Retina (tissue), 1 donor: Measurements from ENCODE around the gene NEK9.
"Not testable (repeated sequence)": the region's sequence is repeated elsewhere in the genome, so short reads cannot be mapped to it uniquely, and the experiment has no call there.

Source experiments
- DNase-seq: peaks from one replicate; pipeline ENCODE4 v3.0.0-alpha.2; 2016

Gene NEK9

DNA sequence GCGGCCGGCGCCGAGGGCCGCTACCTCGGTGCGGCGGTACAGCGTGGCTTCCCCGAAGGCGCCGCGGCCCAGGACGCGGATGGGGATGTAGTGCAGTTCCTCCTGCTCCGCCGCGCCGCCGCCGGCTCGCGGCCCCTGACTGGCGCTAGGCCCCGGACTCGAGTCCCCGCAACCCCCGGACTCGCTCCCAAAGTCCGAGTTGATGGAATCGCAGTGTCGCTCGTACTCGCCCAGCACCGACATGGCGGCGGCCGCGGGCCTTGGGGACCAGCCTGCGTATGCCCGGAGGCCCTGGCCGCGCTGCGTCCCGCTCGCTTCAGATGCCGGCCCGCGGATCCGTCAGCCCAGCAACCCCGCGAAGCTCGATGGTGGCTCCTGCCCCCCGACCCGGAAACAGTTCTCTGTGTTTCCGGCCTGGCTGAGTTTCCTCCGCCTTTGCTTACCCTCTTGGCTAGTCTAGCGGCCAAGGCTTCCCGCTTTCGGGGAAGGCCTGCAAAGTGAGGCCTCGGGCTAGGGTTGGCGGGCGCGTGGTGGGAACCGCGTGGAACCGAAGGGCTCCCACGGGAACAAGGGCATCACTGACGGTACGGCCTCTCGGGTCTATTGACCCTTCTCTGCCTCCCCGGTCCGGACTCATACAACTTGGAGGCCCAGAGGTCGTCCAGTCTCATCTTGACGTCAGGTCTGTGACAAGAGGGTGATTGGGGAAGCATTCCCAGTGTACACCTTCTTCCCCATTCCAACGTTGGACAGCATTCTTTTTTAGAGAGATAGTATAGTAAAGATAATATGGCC, at the start of gene NEK9:
Gene NEK9, minus strand, starts transcription at position 370 of the 795 bp plus-strand sequence. Its CDS starts 127 bp downstream, at position 243.
- peak; percentile 99 for DNase-seq

- peak; percentile 97 for DNase-seq
Measured at GRCh38 chr14:75176142-75176820, 49.4 kb upstream of the NEK9 start, which contains the start of gene TMED10. Gene TMED10, minus strand, starts transcription at chr14:75176612. Its CDS starts 33 bp downstream, at chr14:75176579.

DNA sequence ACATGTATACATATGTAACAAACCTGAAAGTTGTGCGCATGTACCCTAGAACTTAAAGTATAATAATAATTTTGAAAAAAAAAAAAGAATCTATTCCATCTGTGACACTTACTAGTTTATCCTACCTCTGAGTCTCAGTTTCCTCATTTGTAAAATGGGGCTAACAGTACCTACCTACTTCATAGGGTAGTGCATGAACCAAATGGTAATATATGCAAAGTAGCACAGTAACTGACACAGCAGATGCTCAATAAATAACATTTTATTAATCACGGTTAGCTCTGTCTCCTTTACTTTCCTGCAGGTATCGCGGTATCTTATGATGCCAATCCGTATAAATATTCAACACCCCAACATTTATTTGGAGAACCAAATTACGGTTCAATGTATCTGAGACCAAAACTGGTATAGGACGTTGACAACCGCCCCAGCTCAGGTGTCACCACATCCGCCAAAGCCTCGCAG, 48.9 kb upstream of the NEK9 start:
- no peak for DNase-seq

- no peak for DNase-seq
Measured at GRCh38 chr14:75174066-75174465, 47.2 kb upstream of the NEK9 start.

DNA sequence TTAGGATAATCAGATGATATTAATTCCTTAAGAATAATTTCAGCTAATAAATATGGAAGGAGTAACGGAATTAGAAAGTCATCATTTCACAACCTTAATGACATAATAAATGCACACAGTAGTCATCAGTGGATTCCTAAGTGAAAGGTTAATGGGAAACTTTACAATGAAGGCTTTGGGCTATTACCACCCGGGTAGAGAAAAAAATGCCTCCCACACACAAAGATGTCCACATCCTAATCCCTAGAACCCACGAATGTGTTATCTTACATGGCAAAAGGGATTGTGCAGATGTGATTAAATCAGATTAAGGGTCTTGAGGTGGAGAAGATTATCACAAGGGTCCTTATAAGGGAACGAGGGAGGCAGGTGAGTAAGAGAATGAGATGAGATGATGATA, 43.9 kb upstream of the NEK9 start:
- DNase-seq, result no peak

GRCh38 chr14:75168586-75169335, 41.9 kb upstream of the NEK9 start:
- no peak for DNase-seq

DNA sequence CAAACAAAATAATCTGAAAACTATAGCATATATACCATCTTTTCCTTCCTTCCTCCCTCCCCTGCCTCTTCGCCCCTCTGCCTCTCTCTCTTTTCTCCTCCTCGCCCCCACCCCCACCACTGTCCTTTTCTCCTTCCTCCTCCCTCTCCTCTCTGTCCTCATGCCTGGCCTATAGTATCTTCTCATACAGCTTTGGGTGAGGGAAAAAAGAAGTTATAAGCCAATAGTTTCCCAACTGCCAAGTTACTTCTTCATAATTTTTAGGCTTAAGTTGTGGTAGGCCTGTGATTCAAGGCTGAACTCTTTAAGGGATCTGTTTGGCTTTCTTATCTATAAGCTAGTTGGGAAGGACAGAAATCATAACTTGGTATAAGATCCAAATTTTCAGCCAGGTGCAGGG, 40.5 kb upstream of the NEK9 start:
- no peak for DNase-seq

DNA sequence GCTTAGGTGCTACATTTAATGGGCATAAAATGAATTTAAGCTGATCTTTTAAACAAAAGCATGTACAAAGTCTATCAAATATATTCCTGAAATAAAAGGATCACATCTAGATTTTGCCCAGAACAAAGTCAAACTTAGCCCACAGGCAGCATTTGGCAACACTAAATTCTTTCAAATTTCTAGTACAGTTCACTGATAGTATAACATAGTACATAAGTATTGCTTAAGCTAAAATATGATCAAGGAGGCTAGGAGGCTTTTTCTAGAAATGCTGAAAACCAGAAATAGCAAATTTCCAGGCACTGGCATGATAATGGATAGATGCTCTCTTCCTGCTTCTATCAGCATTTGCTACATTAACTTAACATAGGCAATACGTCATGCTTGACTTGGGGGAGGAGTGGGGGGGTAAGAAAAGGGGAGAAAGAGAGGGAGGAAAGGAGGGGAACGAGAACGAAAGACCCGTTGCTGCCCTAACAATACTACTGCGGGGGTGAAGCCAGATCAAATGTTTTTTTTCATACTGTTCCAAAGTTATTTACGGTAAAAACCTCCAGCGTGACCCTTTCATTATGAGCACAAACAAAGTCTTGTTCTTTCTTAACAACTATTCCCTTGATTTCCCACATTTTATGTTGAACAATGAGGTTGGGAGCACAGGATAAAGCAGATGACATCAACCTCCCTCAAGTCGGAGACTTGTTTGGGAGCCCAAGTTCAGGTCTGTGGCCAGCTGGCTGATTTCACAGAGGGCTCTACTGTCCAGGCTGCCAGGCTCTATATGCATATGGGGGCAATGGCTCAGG, 38.9 kb upstream of the NEK9 start:
- DNase-seq, result no peak

- no peak for DNase-seq
Measured at GRCh38 chr14:75164809-75165208, 38.0 kb upstream of the NEK9 start.

DNA sequence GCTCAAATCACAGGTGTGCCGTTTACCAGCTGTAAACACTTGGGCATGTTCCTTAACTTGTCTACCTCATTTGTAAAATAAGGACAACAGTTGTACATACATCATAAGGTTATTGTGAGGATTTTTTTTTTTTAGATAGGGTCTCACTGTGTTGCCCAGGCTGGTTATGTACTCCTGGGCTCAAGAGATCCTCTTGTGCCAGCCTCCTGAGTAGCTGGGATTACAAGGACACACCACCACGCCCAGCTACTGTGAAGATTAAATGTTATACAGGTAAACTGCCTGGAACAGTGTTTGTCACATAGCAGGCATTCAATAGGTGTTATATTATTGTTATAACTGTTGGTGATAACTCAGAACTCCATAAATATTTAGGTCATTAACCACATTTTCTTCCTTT, 36.8 kb upstream of the NEK9 start:
- no peak for DNase-seq

DNA sequence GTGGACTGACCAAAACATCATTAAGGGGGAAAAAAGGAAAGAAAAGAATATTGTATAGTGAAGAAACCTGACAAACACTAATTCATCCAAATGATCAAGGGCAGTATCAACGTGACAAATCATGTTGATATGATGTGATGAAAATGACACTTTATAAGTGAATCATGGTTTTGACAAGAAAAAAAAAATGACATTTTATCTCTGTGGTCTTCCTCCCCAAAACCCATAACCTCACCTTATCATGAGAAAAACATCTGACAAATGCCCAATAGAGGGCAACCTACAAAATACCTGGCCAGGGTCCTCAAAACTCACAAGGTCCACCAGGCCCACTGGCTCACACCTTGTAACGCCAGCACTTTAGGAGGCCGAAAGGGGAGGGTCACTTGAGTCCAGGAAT, 35.8 kb upstream of the NEK9 start:
- DNase-seq, result no peak

GRCh38 chr14:75158843-75159614, 32.2 kb upstream of the NEK9 start:
- no peak for DNase-seq

- DNase-seq, result no peak
Measured at GRCh38 chr14:75156901-75157300, 30.1 kb upstream of the NEK9 start.

GRCh38 chr14:75156111-75156510, 29.3 kb upstream of the NEK9 start:
- no peak for DNase-seq

DNA sequence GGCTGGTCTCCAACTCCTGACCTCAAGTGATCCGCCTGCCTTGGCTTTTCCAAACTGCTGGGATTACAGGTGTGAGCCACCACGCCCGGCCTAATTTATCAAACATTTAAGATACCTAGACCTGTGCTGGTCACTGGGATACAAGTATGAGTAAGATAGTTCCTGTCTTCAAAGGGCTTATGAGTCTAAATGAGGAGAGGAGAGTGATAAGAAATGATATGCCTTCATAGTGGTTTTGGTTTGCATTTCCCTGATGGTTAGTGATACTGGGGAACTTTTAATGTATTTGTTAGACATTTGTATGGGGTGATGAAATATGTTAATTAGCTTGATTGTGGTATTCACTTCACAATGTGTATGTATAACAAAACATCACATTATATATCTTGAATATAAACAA, 28.3 kb upstream of the NEK9 start:
- no peak for DNase-seq

- DNase-seq, result no peak
Measured at GRCh38 chr14:75153295-75153694, 26.4 kb upstream of the NEK9 start.

GRCh38 chr14:75151851-75152250, 25.0 kb upstream of the NEK9 start:
- no peak for DNase-seq

- DNase-seq, result not testable (repeated sequence)
Measured at GRCh38 chr14:75150637-75151036, 23.8 kb upstream of the NEK9 start.

GRCh38 chr14:75150150-75150549, 23.3 kb upstream of the NEK9 start:
- no peak for DNase-seq

DNA sequence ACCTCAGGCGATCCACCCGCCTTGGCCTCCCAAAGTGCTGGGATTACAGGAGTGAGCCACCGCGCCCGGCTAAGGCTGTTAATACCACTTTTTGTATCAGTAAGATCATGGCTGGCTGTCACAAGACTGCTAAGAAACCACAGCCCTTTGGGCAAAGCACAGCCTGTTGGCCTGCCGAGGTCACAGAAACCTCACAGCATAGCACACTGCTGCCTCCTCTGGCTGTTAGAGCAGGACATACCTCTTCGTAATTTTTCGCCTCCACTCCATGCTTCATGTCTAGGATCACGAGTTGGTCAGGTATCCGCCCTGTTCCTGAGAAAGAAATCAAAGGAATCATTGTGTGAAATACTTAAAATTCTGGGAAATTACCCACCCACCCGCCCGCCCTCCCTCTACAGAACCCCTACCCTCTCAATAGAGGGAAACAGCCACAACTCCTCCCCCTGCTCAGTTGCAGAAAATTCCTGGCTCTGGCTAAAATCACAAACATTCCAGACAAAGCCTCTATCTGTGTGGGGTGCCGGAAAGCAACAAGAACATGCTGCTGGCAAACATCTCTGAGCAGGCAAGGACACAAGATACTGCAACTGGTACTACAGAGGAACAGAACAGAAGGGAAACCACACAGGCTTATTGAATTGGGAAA, 20.7 kb upstream of the NEK9 start:
- no peak for DNase-seq

GRCh38 chr14:75144944-75145343, 18.1 kb upstream of the NEK9 start:
- DNase-seq, result no peak
